22Rv1 (cell line): ENCODE data around the gene CDCP1.

ENCODE experiments used
- H3K27ac ChIP-seq: fragments of 450-650 bp; 2 replicates; pipeline ENCODE4 v1.5.1; 2017
- ZFX ChIP-seq: fragments of 450-650 bp; IDR thresholded peaks from 2 replicates; pipeline ENCODE4 v1.6.1; 2017; ENCODE audit warnings: antibody characterized with exemption, borderline replicate concordance
- TF ChIP-seq, protein P1 (sequence below): fragments of 450-650 bp; IDR thresholded peaks from 2 replicates; pipeline ENCODE4 v1.5.1; 2017; ENCODE audit warnings: mild to moderate bottlenecking

The CDCP1 gene

DNA sequence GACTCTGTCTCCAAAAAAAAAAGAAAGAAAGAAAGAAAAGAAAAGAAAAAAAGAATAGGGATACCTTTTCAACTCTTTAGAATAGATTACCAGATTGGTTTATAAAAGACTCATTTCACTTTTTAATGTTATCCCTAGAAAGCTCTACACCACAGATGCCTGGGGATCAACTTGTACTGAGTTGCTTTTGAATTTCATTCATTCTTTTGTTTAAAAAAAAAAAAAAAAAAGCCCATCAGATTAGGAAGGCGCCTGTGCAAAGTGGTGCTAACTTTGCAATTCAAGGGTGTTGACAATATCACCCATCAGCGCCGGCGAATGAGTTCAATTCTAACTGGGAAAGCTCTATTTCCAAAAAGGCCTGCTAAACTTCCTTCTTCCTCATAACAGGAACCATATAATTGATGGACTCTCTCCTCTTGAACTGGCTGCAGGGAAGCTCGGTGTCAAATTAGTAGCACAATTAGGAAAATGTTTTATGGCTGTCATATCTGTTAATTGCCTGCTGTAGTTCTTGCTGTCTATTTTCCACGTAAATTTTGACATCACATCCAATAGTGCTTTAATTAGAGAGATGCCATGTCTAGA lies 48.8 kb downstream of the CDCP1 start:
- TF ChIP-seq, protein P1, sequence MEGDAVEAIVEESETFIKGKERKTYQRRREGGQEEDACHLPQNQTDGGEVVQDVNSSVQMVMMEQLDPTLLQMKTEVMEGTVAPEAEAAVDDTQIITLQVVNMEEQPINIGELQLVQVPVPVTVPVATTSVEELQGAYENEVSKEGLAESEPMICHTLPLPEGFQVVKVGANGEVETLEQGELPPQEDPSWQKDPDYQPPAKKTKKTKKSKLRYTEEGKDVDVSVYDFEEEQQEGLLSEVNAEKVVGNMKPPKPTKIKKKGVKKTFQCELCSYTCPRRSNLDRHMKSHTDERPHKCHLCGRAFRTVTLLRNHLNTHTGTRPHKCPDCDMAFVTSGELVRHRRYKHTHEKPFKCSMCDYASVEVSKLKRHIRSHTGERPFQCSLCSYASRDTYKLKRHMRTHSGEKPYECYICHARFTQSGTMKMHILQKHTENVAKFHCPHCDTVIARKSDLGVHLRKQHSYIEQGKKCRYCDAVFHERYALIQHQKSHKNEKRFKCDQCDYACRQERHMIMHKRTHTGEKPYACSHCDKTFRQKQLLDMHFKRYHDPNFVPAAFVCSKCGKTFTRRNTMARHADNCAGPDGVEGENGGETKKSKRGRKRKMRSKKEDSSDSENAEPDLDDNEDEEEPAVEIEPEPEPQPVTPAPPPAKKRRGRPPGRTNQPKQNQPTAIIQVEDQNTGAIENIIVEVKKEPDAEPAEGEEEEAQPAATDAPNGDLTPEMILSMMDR = no peak
- no peak for TF ChIP-seq ZFX
- no peak overlapping the region for H3K27ac ChIP-seq

GRCh38 chr3:45095916-45096526 lies 50.2 kb downstream of the CDCP1 start:
- TF ChIP-seq ZFX = no peak
- TF ChIP-seq, protein P1 = no peak

DNA sequence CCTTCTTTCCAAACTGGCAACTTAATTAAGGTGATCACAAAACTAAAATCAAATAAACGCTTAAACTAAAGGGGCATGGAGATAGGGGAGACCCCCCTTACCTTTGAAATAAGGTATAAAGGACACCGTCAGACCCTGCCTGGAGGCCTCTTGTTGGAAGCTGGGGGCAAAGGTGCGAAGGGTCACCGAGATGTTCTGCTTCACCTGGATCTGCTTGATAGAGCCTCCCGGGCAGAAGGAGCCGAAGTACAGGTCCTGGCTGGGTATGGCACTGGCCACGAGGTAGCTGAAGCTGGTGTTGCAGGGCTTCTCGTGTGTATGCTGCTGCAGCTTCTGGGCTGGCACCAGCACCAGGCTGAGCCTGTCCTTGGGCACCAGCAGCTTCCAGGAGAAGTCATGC lies 53.0 kb downstream of the CDCP1 start:
- H3K27ac ChIP-seq = no peak overlapping the region
- TF ChIP-seq ZFX = no peak
- TF ChIP-seq, protein P1 = no peak

More at GRCh38 chr3:45095916-45096526, 50.2 kb downstream of the CDCP1 start:
- H3K27ac ChIP-seq = no peak overlapping the region

DNA sequence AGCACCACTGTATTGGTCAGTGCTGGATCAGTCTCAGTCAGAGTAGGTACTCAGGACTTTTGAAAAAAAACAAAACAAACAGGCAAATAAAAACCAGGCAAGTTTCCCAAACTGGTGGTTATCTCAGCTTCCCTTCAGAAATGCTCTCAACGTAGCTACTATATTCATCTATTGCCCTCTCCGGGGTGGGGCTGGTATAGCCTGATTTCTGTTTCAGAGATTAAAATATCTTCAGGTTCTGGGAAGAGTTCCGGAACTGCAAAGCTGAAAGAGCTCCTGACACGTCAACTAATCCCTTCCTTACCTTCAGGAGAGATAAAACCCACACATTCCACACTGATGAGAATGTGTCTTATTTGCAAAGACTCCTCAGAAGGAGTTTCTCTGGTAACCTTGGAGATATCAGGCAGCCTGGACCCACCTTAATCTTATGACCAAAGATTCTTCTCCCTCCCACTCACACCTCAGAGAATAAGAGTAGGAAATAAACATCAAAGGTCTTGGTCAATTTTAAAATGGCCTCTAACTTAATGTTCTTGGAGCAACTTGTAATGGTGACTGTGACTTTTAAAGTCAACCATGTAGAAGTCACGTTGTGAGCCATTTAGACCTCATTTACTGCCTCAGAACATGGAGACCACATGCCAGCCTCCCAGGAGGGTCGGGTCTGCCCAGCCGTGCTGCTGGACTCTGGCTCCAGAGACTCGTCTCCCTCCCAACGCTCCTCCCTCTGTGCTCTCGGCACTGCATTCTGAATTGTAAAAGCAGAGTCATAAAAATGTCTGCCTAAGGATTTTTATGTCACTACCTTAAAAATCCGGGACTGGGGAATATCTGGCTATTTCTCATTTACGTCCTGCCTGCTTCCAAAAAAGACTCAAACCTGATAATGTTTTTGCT lies 53.8 kb downstream of the CDCP1 start:
- TF ChIP-seq, protein P1 = no peak
- TF ChIP-seq ZFX = no peak
- H3K27ac ChIP-seq = no peak overlapping the region

- TF ChIP-seq ZFX = no peak
- TF ChIP-seq, protein P1 = no peak
- no peak overlapping the region for H3K27ac ChIP-seq
Observed at GRCh38 chr3:45090855-45091254, 55.3 kb downstream of the CDCP1 start.

DNA sequence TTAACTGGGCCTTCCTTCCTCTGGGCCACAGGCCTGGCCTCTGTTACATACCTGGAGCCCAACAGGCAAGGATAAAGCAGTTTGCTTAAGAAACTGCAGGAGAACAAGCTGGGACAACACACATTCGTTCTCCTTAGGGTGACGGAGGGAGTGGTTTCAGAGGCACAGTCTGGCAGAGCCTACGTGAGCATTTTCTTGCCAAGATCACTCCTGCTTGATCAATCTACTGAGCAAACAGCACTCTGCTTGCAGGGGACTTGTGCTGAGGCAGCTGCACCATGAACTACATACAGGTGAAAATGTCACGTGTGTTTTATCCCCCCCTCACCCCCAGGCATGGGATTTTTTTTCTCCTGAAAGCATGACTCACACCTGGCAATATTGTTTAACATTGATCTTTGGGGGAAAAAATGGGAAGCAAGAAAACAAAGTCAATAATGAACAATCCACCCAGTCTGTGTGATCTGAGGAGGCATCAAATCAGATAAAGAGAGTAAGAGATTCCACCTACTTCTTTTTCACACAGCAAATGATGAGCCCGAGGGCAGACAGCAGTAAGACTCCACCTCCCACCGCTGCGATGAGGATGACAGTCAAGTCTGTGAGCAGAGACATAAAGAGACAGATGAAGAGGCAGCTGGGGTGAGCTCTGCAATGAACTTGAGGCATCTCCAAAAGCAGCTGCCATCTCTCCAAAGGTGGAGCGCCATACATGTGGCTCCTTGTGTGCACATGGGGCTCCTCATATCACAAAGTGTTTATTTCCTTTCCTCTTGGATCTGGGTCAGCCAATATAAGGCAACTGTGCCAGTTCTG lies 57.4 kb downstream of the CDCP1 start:
- TF ChIP-seq, protein P1 = no peak
- no peak for TF ChIP-seq ZFX
- no peak overlapping the region for H3K27ac ChIP-seq
